ENCODE data around the gene FN1.

FN1 gene

DNA sequence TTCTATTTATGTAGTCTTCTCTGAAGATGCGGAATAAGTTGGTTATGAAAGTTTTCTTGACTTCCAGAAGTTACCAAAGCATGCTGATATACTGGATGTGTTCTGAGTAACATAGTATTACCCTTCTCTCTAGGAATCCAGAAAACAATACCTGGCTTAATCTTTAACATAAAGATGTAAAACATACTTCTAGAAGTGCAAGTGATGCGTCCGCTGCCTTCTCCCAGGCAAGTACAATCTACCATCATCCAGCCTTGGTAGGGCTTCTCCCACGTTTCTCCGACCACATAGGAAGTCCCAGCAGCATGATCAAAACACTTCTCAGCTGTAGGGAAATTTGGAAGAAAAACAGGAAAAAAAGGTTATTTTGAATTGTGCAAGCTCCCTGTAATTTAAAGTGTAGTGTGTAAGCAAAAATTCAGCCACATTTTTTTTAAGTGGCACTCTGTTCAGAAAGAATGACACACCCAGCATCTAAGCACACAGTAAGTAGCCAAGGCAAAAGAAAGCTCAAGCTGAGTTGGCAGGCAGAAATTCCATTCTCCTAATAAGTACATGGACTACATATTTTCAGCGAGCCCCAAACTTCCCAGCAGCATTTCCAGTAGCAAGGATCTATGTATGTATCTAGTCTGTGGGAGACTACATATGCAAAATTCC, 5.2 kb downstream of the FN1 start:
- TF ChIP-seq, protein P1, sequence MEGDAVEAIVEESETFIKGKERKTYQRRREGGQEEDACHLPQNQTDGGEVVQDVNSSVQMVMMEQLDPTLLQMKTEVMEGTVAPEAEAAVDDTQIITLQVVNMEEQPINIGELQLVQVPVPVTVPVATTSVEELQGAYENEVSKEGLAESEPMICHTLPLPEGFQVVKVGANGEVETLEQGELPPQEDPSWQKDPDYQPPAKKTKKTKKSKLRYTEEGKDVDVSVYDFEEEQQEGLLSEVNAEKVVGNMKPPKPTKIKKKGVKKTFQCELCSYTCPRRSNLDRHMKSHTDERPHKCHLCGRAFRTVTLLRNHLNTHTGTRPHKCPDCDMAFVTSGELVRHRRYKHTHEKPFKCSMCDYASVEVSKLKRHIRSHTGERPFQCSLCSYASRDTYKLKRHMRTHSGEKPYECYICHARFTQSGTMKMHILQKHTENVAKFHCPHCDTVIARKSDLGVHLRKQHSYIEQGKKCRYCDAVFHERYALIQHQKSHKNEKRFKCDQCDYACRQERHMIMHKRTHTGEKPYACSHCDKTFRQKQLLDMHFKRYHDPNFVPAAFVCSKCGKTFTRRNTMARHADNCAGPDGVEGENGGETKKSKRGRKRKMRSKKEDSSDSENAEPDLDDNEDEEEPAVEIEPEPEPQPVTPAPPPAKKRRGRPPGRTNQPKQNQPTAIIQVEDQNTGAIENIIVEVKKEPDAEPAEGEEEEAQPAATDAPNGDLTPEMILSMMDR (IDR thresholded peaks at IDR 0.05; ENCODE audit: extremely low read depth, insufficient read depth, missing control alignments) = no peak
- in situ Hi-C loops (cut with MboI; ENCODE audit: low pct_unique_long_range_greater_than_20kb, low sequenced_read_pairs, unreplicated experiment) = no loop called here
- DNase-seq (ENCODE audit: low spot score) = no peak

DNA sequence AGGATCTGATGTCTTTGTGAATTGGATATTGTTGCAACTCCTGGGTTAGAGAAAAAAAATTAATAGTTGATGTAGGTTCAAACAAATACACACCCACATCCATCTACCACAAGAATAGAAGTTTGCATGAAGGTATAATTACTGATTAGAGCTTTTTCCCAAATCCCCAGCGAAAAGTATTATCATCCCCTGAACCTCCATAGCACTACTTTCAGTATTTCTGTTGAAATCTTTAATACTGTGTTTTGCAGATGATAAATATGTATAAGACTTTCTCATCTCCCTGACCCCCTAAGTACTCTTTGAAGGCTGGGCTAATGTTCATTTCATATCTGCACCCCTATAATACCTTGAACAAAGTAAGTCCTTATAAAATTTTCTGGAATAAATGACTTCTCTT, 6.4 kb downstream of the FN1 start:
- no peak for DNase-seq (ENCODE audit: low spot score)
- in situ Hi-C loops (cut with MboI; ENCODE audit: low pct_unique_long_range_greater_than_20kb, low sequenced_read_pairs, unreplicated experiment) = no loop called here
- TF ChIP-seq, protein P1 (IDR thresholded peaks at IDR 0.05; ENCODE audit: extremely low read depth, insufficient read depth, missing control alignments) = no peak

DNA sequence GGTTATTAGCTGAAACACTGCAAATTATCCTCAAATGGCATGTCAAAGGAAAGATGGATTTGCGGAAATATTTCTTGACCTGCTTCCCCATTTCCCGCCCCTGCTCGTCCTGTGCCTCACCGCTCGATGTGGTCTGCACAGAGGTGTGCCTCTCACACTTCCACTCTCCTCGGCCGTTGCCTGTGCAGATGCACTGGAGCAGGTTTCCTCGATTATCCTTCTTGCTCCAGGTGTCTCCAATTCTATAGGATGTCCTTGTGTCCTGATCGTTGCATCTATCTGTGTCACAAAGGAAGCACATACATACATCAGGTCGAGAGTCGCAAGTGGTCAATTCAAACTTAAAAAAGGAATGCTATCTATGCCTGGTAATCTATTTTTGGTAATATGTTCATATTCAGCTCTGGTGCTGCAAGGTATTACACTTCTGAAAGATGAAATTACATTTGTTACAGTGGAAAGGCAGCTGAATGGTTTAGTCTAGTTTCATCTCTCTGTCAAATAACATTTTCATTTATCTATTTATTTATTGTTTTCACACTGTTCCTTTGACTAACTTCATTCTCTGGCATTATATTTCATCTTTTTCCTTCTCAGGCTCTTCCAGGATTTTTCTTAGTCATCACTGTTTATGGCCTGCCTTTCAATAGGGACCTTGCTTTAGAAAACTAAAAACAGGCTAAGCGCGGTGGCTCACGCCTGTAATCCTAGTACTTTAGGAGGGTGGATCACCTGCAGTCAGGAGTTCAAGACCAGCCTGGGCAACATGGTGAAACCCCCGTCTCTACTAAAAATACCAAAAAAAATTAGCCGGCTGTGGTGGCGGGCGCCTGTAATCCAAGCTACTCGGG, 7.6 kb downstream of the FN1 start:
- no peak for DNase-seq (ENCODE audit: low spot score)
- in situ Hi-C loops (cut with MboI; ENCODE audit: low pct_unique_long_range_greater_than_20kb, low sequenced_read_pairs, unreplicated experiment) = no loop called here
- TF ChIP-seq, protein P1 (IDR thresholded peaks at IDR 0.05; ENCODE audit: extremely low read depth, insufficient read depth, missing control alignments) = no peak

DNA sequence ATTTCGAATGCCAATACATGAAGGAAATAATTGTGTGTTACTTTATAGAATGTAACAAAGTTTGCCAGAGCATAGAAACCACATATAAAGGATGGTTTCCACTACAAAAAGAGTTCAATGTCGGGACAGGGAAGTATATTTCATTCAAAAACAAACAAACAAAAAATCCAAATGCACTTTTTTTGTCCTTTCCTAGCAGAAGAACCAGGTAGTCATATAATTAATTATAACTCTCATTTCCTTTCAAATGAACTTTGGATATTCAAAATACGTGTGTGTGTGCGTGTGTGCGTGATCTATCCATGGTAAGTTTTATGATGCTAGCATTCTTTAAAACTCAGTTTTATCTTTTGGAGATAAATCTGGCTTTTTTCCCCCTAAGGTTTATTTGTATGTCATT, 8.3 kb downstream of the FN1 start:
- in situ Hi-C loops (cut with MboI; ENCODE audit: low pct_unique_long_range_greater_than_20kb, low sequenced_read_pairs, unreplicated experiment) = no loop called here
- TF ChIP-seq, protein P1 (IDR thresholded peaks at IDR 0.05; ENCODE audit: extremely low read depth, insufficient read depth, missing control alignments) = no peak
- no peak for DNase-seq (ENCODE audit: low spot score)

DNA sequence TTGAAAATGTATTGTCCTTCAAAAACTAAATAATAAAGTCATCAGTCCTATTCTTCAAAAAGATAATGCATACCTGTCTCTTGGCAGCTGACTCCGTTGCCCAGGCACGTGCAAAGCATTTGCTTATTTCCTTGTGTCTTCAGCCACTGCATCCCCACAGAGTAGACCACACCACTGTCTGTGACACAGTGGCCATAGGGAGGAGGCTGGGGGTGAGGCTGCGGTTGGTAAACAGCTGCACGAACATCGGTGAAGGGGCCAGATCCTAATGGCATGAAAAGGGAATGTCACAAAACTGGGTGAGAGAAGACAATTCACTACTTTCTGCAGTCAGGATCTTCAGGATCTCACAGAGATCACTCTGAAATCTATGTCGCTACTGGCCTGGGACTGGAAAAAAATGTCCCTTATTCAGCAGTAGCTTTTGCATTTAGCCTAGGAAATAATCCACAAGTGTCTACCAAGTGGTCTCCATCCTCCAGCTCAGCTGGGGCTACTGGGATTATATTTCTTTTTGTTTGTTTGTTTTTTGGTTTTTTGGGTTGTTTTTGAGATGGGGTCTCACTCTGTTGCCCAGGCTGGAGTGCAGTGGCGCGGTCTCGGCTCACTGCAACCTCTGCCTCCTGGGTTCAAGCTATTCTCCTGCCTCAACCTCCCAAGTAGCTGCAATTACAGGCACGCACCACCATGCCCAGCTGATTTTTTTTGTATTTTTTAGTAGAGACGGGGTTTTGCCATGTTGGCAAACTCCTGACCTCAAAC, 10.7 kb downstream of the FN1 start:
- no peak for DNase-seq (ENCODE audit: low spot score)
- in situ Hi-C loops (cut with MboI; ENCODE audit: low pct_unique_long_range_greater_than_20kb, low sequenced_read_pairs, unreplicated experiment) = no loop called here
- TF ChIP-seq, protein P1 (IDR thresholded peaks at IDR 0.05; ENCODE audit: extremely low read depth, insufficient read depth, missing control alignments) = no peak

DNA sequence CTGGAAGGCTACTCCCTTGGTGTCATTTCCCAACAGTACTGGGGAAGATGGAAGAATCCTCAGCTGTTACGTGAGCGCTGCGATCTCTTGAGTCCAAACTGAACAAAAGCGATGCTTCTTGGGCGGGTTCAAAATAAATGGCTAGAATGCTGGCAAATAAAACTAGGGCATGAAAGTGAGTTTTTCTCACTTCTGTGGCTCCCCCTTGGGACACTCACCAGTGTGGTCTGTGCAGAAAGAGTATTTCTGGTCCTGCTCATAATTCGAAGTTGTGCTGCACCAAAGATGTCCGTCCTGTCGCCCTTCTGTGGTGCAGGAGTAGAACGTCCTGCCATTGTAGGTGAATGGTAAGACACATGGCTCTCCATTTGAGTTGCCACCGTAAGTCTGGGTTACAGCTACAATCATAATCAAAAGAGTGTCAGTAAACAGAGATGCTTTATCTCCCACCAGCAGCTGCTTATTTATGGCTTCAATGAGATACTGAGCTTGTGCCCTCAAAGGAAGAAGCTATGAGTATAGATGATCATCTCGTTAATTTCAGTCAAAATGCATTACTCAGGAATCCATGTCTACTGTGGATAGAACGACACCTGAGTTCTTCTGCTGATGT, 11.8 kb downstream of the FN1 start:
- in situ Hi-C loops (cut with MboI; ENCODE audit: low pct_unique_long_range_greater_than_20kb, low sequenced_read_pairs, unreplicated experiment) = no loop called here
- TF ChIP-seq, protein P1 (IDR thresholded peaks at IDR 0.05; ENCODE audit: extremely low read depth, insufficient read depth, missing control alignments) = no peak

More for the DNA sequence above, 11.8 kb downstream of the FN1 start:
- DNase-seq (ENCODE audit: low spot score) = no peak

All from GM13977 (cell line).